Measurements from ENCODE around the gene ZNF620. TPM values are rescaled to one million over a fixed set of nuclear protein-coding genes. Genes with fewer than 3 reads are reported as not detected.

Gene ZNF620
- total RNA-seq, 1 donor from 2014 or later = 8.3 TPM

DNA sequence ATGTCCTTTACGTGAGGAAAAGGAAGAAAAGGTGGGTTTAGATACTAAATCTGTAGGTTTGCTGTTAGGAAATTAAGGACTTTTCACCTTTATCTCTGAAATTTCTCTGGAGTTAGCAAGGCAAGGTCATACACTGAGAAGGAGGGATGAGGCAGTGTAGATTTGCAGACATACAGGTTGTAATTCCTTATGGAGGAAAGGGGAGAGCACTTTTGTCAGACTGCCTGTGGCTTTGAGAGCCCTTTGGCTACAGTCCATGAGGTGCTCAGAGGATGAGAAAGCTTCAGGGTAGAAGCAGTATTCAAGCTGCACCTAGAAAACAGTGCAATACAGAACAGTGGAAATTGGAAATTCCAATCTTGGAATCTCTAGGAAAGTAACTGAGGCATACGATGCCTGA lies 40.4 kb upstream of the ZNF620 start:
- Mint-ChIP-seq H3K4me3 (ENCODE audit: unreplicated experiment) (no peak overlapping the region), H3K4me1 (ENCODE audit: unreplicated experiment) (peaks cover 12% of the 10 kb centered on the region)

DNA sequence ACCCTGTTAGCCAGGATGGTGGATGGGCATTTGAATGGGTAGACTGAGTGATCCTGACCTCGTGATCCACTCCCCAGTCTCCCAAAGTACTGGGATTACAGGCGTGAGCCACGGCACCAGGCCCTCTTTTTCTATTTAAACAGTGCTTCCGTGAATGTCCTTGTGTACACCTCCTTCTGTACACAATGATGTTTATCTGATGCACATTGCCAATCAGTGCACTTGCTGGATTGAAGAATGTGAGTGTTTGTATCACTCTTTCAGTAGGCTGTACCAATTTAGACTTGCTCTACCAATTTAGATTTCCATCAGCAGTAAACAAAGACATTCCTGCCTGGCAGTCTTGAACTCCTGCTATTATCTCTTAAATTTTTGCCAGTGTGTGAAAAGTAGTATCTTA lies 37.8 kb upstream of the ZNF620 start:
- no peaks in the 10 kb centered on the region for H3K9me3 Mint-ChIP-seq (ENCODE audit: unreplicated experiment)
- TF ChIP-seq, protein P1, sequence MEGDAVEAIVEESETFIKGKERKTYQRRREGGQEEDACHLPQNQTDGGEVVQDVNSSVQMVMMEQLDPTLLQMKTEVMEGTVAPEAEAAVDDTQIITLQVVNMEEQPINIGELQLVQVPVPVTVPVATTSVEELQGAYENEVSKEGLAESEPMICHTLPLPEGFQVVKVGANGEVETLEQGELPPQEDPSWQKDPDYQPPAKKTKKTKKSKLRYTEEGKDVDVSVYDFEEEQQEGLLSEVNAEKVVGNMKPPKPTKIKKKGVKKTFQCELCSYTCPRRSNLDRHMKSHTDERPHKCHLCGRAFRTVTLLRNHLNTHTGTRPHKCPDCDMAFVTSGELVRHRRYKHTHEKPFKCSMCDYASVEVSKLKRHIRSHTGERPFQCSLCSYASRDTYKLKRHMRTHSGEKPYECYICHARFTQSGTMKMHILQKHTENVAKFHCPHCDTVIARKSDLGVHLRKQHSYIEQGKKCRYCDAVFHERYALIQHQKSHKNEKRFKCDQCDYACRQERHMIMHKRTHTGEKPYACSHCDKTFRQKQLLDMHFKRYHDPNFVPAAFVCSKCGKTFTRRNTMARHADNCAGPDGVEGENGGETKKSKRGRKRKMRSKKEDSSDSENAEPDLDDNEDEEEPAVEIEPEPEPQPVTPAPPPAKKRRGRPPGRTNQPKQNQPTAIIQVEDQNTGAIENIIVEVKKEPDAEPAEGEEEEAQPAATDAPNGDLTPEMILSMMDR (IDR thresholded peaks at IDR 0.05; ENCODE audit: unreplicated experiment) = no peak
- H3K36me3 Mint-ChIP-seq (ENCODE audit: low read depth, unreplicated experiment) = no peaks in the 10 kb centered on the region
- H3K4me3 Mint-ChIP-seq (ENCODE audit: unreplicated experiment) = no peak overlapping the region
- no peak for DNase-seq (ENCODE audit: low spot score)
- no peaks in the 10 kb centered on the region for H3K27me3 Mint-ChIP-seq (ENCODE audit: unreplicated experiment)
- peaks cover 12% of the 10 kb centered on the region for H3K4me1 Mint-ChIP-seq (ENCODE audit: unreplicated experiment)
- no peak overlapping the region for H3K27ac Mint-ChIP-seq (ENCODE audit: unreplicated experiment)

More for the DNA sequence above, 40.4 kb upstream of the ZNF620 start:
- Mint-ChIP-seq H3K27me3 (ENCODE audit: unreplicated experiment) (no peaks in the 10 kb centered on the region), H3K36me3 (ENCODE audit: low read depth, unreplicated experiment) (peaks cover 13% of the 10 kb centered on the region), H3K9me3 (ENCODE audit: unreplicated experiment) (no peaks in the 10 kb centered on the region), H3K27ac (ENCODE audit: unreplicated experiment) (no peak overlapping the region)
- TF ChIP-seq, protein P1 (IDR thresholded peaks at IDR 0.05; ENCODE audit: unreplicated experiment) = no peak
- DNase-seq (ENCODE audit: low spot score) = no peak

DNA sequence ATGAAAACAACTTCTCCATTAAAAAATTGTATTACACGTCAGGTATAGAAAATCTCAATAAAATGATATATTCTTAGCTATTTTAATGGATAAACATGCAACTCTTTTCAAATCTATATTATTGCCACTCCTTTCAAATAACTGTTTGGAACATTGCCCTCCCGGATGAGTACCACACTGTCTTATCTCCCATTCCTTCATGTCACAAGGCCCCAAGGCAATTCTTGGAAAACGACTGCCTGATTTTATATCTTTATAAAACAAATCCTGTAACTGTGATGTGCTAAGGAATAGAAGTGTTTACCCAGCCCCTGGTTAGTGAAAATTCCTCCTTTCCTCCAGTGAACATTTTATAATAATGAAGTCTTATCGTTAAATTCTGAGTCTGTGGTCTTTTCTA lies 35.1 kb upstream of the ZNF620 start:
- TF ChIP-seq, protein P1 (IDR thresholded peaks at IDR 0.05; ENCODE audit: unreplicated experiment) = no peak
- Mint-ChIP-seq H3K4me3 (ENCODE audit: unreplicated experiment) (no peak overlapping the region), H3K36me3 (ENCODE audit: low read depth, unreplicated experiment) (no peaks in the 10 kb centered on the region), H3K27me3 (ENCODE audit: unreplicated experiment) (no peaks in the 10 kb centered on the region), H3K9me3 (ENCODE audit: unreplicated experiment) (no peaks in the 10 kb centered on the region), H3K4me1 (ENCODE audit: unreplicated experiment) (no peaks in the 10 kb centered on the region), H3K27ac (ENCODE audit: unreplicated experiment) (no peak overlapping the region)
- DNase-seq (ENCODE audit: low spot score) = no peak

DNA sequence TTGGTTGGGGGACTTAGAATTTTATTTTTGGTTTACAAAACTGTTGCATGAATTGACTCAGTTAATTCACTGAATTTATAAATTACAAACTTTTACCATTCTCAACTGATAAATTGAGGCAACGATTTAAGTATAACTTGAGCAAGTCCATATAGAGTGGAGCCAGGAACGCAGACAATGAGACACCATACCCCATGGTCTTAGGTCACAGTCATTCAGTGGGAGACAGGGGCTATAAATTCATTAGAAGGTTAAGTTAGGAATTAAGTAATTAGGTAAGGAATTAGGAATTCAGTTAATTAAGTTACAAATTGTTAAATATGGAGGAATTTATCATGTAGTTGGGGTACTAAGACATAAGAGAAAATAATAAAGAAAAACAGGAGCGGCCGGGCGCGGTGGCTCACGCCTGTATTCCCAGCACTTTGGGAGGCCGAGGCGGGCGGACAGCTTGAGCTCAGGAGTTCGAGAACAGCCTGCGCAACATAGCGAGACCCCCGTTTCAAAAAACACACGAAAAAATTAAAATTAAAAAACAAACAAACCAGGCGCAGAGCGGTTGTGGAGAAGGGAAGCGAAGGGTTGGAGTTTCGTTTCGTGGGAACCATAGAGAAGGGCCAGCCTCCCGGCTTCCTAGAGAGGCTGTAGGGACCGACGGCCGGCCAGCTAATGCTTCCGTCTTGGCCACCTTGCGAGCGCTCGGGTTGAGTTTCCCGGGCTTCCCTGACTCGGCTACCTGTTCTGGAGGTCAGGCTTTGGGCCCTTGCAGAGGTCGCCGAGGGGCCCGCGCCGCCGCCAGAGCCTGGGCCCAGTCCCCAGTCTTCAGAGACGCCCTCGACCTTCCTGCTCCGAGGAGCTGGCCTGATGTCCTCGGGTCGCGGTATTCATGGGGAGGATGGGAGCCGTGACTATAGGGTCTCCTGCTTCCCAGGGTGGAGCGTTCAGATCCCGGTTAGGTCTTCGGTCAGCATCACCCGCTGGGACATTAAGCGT lies 29.1 kb upstream of the ZNF620 start, which contains the start of gene ZNF619:
ZNF619 (plus strand) TSS at position 645 of the 993 bp plus-strand sequence. CDS start 858 bp downstream, outside the sequence.
- Mint-ChIP-seq H3K4me1 (ENCODE audit: unreplicated experiment) (peaks cover 5% of the 10 kb centered on the region), H3K9me3 (ENCODE audit: unreplicated experiment) (no peaks in the 10 kb centered on the region), H3K27ac (ENCODE audit: unreplicated experiment) (peak within 1 kb of the TSS; percentile 84), H3K36me3 (ENCODE audit: low read depth, unreplicated experiment) (peaks cover 5% of the 10 kb centered on the region), H3K4me3 (ENCODE audit: unreplicated experiment) (peak within 1 kb of the TSS; percentile 89), H3K27me3 (ENCODE audit: unreplicated experiment) (peaks cover 4% of the 10 kb centered on the region)
- DNase-seq (ENCODE audit: low spot score) = peak; percentile 59
- TF ChIP-seq, protein P1 (IDR thresholded peaks at IDR 0.05; ENCODE audit: unreplicated experiment) = no peak

DNA sequence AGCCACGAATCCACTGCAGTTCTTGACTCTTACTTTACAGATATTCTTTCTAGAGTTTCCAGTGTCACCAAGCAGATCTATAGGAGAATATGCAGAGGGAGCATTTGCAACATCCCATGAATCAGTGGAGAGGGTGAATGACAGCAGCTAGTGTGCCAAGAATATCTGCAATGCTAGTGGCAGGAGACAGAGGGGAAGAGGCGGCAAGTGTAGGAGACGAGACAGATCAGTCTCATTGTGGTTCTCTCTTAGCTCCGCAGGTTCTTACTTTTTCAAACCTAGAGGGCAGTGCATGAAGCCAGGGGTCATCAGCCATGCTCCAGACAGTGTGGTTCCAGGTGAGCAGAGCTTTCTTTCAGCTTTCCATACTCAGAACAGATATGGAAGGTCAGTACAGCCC lies 28.2 kb upstream of the ZNF620 start:
- H3K4me3 Mint-ChIP-seq (ENCODE audit: unreplicated experiment) = peak overlapping the region; percentile 89
- TF ChIP-seq, protein P1 (IDR thresholded peaks at IDR 0.05; ENCODE audit: unreplicated experiment) = no peak
- H3K9me3 Mint-ChIP-seq (ENCODE audit: unreplicated experiment) = no peaks in the 10 kb centered on the region
- peaks cover 5% of the 10 kb centered on the region for H3K4me1 Mint-ChIP-seq (ENCODE audit: unreplicated experiment)
- peaks cover 5% of the 10 kb centered on the region for H3K36me3 Mint-ChIP-seq (ENCODE audit: low read depth, unreplicated experiment)
- DNase-seq (ENCODE audit: low spot score) = no peak
- peaks cover 6% of the 10 kb centered on the region for H3K27me3 Mint-ChIP-seq (ENCODE audit: unreplicated experiment)
- H3K27ac Mint-ChIP-seq (ENCODE audit: unreplicated experiment) = peak overlapping the region; percentile 84

Data from endothelial cell (in vitro differentiated cells).